DMS 273 (cell line): ENCODE measurements around the gene KLHL42.
"Not testable (repeated sequence)": the region's sequence is repeated elsewhere in the genome, so short reads cannot be mapped to it uniquely, and the experiment has no call there.

Experiments used
- DNase-seq: peaks from one replicate; lab custom pipeline; 2025; ENCODE audit not compliant: unreplicated experiment; lab: John Stamatoyannopoulos, UW

Gene KLHL42

GRCh38 chr12:27814851-27815591 lies 35.0 kb downstream of the KLHL42 start:
- DNase-seq = no peak

GRCh38 chr12:27817766-27818165 lies 37.7 kb downstream of the KLHL42 start:
- DNase-seq = no peak

- DNase-seq = no peak
Observed at GRCh38 chr12:27818401-27818918, 38.4 kb downstream of the KLHL42 start.

GRCh38 chr12:27820564-27820963 lies 40.5 kb downstream of the KLHL42 start:
- DNase-seq = no peak

- DNase-seq = peak; percentile 79
Observed at GRCh38 chr12:27821259-27821973, 41.4 kb downstream of the KLHL42 start.

- DNase-seq = no peak
Observed at GRCh38 chr12:27822076-27822712, 42.2 kb downstream of the KLHL42 start.

GRCh38 chr12:27823038-27823437 lies 43.0 kb downstream of the KLHL42 start:
- no peak for DNase-seq

GRCh38 chr12:27824126-27824842 lies 44.3 kb downstream of the KLHL42 start:
- no peak for DNase-seq

GRCh38 chr12:27826076-27826475 lies 46.0 kb downstream of the KLHL42 start:
- DNase-seq = no peak

- no peak for DNase-seq
Observed at GRCh38 chr12:27828196-27828595, 48.2 kb downstream of the KLHL42 start.

GRCh38 chr12:27838543-27839185 lies 58.6 kb downstream of the KLHL42 start:
- DNase-seq = no peak

GRCh38 chr12:27840229-27840999 lies 60.4 kb downstream of the KLHL42 start:
- peak; percentile 5 for DNase-seq

- DNase-seq = no peak
Observed at GRCh38 chr12:27841392-27841882, 61.4 kb downstream of the KLHL42 start.

- DNase-seq = peak; percentile 6
Observed at GRCh38 chr12:27843714-27844245, 63.7 kb downstream of the KLHL42 start.

GRCh38 chr12:27844366-27845090 lies 64.5 kb downstream of the KLHL42 start:
- DNase-seq = peak; percentile 61

GRCh38 chr12:27845187-27845586 lies 65.2 kb downstream of the KLHL42 start:
- no peak for DNase-seq

- not testable (repeated sequence) for DNase-seq
Observed at GRCh38 chr12:27845706-27846105, 65.7 kb downstream of the KLHL42 start.

GRCh38 chr12:27847293-27847692 lies 67.3 kb downstream of the KLHL42 start:
- not testable (repeated sequence) for DNase-seq

GRCh38 chr12:27851311-27851710 lies 71.3 kb downstream of the KLHL42 start:
- no peak for DNase-seq
